Endothelial cell of umbilical vein (primary cell): ENCODE results near the gene HSPB6. TPM values are rescaled to one million over a fixed set of nuclear protein-coding genes. Genes with fewer than 3 reads are reported as not detected.

Experiments used
- BruUV-seq: library from RNA; stranded (reverse); fragments of 400-500 nt; replicated peaks from 2 replicates; lab custom pipeline; 2021; lab: Mats Ljungman, UMichigan
- CTCF ChIA-PET: fragments of 300-600, 350-600 bp; sonication (Branson Sonifier 250); formaldehyde crosslinking; loops from one replicate; lab custom pipeline; 2021; ENCODE audit warnings: antibody characterized with exemption, inconsistent platforms; lab: Charles Lee
- POLR2A ChIA-PET: fragments of 300-600, 350-600 bp; sonication (Branson Sonifier 250); formaldehyde crosslinking; loops from one replicate; lab custom pipeline; 2021; ENCODE audit warnings: antibody characterized with exemption, inconsistent platforms; lab: Charles Lee
- DNase-seq: peaks from one replicate; pipeline ENCODE4 v3.0.0-alpha.2; 2011; ENCODE audit warnings: low read depth, low spot score
- FAIRE-seq: peaks from 2 replicates; lab custom pipeline; 2011; peaks lifted over from hg19 to GRCh38; lab: Jason Lieb, UNC
- H2AFZ ChIP-seq: 2 replicates; pipeline ENCODE4 v1.6.0; 2012; ENCODE audit warnings: low read depth, low read length, control low read depth, inconsistent platforms
- H3K27ac ChIP-seq: 2 replicates; pipeline ENCODE4 v1.5.1; 2011; ENCODE audit warnings: low read depth, mild to moderate bottlenecking, control low read depth, low read length, moderate library complexity; ENCODE audit not compliant: insufficient read depth
- H3K27me3 ChIP-seq, 2 experiments: 2 replicates each; pipeline versions ENCODE4 v1.6.0 to v1.6.1; 2011; ENCODE audit warnings: low read length in 2 of 2, mixed read lengths in 1 of 2; ENCODE audit not compliant: control insufficient read depth in 2 of 2, insufficient read depth in 2 of 2
- H3K36me3 ChIP-seq, 2 experiments: 2 replicates in 1 of 2; 3 replicates in 1 of 2; pipeline ENCODE4 v1.5.1; 2011; ENCODE audit warnings: low read length in 2 of 2, mild to moderate bottlenecking in 1 of 2, moderate library complexity in 1 of 2; ENCODE audit not compliant: control insufficient read depth in 2 of 2, insufficient read depth in 2 of 2; ENCODE audit errors: extremely low read depth in 1 of 2
- H3K4me1 ChIP-seq: 3 replicates; pipeline ENCODE4 v1.5.1; 2011; ENCODE audit warnings: mild to moderate bottlenecking, low read length; ENCODE audit not compliant: control insufficient read depth, insufficient read depth; ENCODE audit errors: extremely low read depth
- H3K4me2 ChIP-seq: 2 replicates; pipeline ENCODE4 v1.6.1; 2011; ENCODE audit warnings: low read length, control low read depth, mixed read lengths; ENCODE audit not compliant: insufficient read depth
- H3K4me3 ChIP-seq, 3 experiments: fragments of 200-600 bp in 1 of 3; sonication (generic), shearing (Covaris generic) in 1 of 3; replicated peaks in 1 of 3; 2 replicates each; pipeline ENCODE4 v1.5.1; 2011 to 2016; ENCODE audit warnings: control low read depth in 3 of 3, low read length in 3 of 3, mild to moderate bottlenecking in 2 of 3, inconsistent platforms in 1 of 3, low read depth in 1 of 3, moderate library complexity in 1 of 3; ENCODE audit not compliant: insufficient read depth in 1 of 3
- H3K79me2 ChIP-seq: 2 replicates; pipeline ENCODE4 v1.6.0; 2012; ENCODE audit warnings: low read length, inconsistent platforms; ENCODE audit not compliant: control insufficient read depth, insufficient read depth
- H3K9ac ChIP-seq: replicated peaks from 2 replicates; pipeline ENCODE3; 2011; ENCODE audit warnings: low read length, control low read depth; ENCODE audit not compliant: insufficient read depth; ENCODE audit errors: extremely low read depth
- H3K9me1 ChIP-seq: replicated peaks from 3 replicates; pipeline ENCODE4 v1.6.0; 2011; ENCODE audit warnings: mild to moderate bottlenecking, low read length; ENCODE audit not compliant: control insufficient read depth, insufficient read depth; ENCODE audit errors: extremely low read depth
- H3K9me3 ChIP-seq: replicated peaks from 2 replicates; pipeline ENCODE4 v1.5.1; 2012; ENCODE audit warnings: low read length, inconsistent platforms; ENCODE audit not compliant: control insufficient read depth, insufficient read depth
- H4K20me1 ChIP-seq: replicated peaks from 2 replicates; pipeline ENCODE3; 2011; ENCODE audit warnings: mild to moderate bottlenecking, low read length; ENCODE audit not compliant: control insufficient read depth, insufficient read depth; ENCODE audit errors: extremely low read depth
- CTCF ChIP-seq, 2 donors: IDR thresholded peaks; 1 replicate in 1 of 2; 2 replicates in 1 of 2; pipeline ENCODE4 v1.5.1; 2011; ENCODE audit warnings: low read length in 2 of 2, mild to moderate bottlenecking in 2 of 2, moderate library complexity in 2 of 2, control low read depth in 1 of 2, inconsistent platforms in 1 of 2, low read depth in 1 of 2; ENCODE audit not compliant: insufficient read depth in 1 of 2; ENCODE audit errors: extremely low read depth in 1 of 2
- EZH2 ChIP-seq: IDR thresholded peaks from 2 replicates; pipeline ENCODE4 v1.6.1; 2012; ENCODE audit warnings: borderline replicate concordance, low read depth, mild to moderate bottlenecking, moderate library complexity, low read length, inconsistent platforms; ENCODE audit not compliant: severe bottlenecking
- FOS ChIP-seq: IDR thresholded peaks from 2 replicates; pipeline ENCODE4 v1.6.1; 2011; ENCODE audit warnings: mild to moderate bottlenecking, low read length, moderate library complexity, borderline replicate concordance; ENCODE audit not compliant: insufficient read depth
- GATA2 ChIP-seq: IDR thresholded peaks from 2 replicates; pipeline ENCODE4 v1.7.0; 2011; ENCODE audit warnings: low read depth, mild to moderate bottlenecking, moderate library complexity, mixed read lengths, low read length; ENCODE audit not compliant: insufficient read length, insufficient read depth
- JUN ChIP-seq: IDR thresholded peaks from 2 replicates; pipeline ENCODE4 v1.6.1; 2011; ENCODE audit warnings: borderline replicate concordance, low read depth; ENCODE audit not compliant: insufficient read length, insufficient read depth
- MAX ChIP-seq: IDR thresholded peaks from 2 replicates; pipeline ENCODE4 v1.6.1; 2011; ENCODE audit not compliant: insufficient read depth, insufficient read length
- MYC ChIP-seq: IDR thresholded peaks from one replicate; pipeline ENCODE4 v1.6.1; 2011; ENCODE audit warnings: mild to moderate bottlenecking, low read depth, low read length
- POLR2A ChIP-seq: IDR thresholded peaks from 2 replicates; pipeline ENCODE4 v1.6.1; 2012; ENCODE audit warnings: low read depth, mild to moderate bottlenecking, control low read depth, low read length
- POLR2AphosphoS5 ChIP-seq: IDR thresholded peaks from 2 replicates; pipeline ENCODE4 v1.6.1; 2012; ENCODE audit warnings: low read depth, mild to moderate bottlenecking, control low read depth, low read length, moderate library complexity; ENCODE audit not compliant: insufficient read depth
- dilution Hi-C: fragments of 300-500 bp; cut with MboI; formaldehyde crosslinking; loops from one replicate; pipeline ENCODE4 v1.15.0; 2019; ENCODE audit warnings: low sequenced_read_pairs; ENCODE audit not compliant: extremely low pct_ligation_motif_present
- intact Hi-C: fragments of 100-400 bp; cut with micrococcal nuclease; formaldehyde crosslinking; loops from one replicate; pipeline ENCODE4 v1.10.0; 2022
- polyA plus RNA-seq, 4 experiments: library from polyadenylated mRNA; depleted of rRNA in 3 of 4; stranded (reverse) in 3 of 4; unstranded in 1 of 4; fragments of >200 nt; gene quantifications; 2 replicates each; pipeline versions ENCODE4 v1.2.1 to v1.2.3, GENCODE V29; 2011 to 2012; ENCODE audit warnings: missing spikeins in 1 of 4
- total RNA-seq: library from RNA; stranded (reverse); gene quantifications from 2 replicates; pipeline ENCODE4 v1.2.3, GENCODE V29; 2021

HSPB6 gene
- total and polyA plus RNA-seq, 2 donors (not counting 3 experiments of a cell fraction or from before 2014, with no cell fraction given), result 3.4 to 6.2 TPM

- BruUV-seq, result no TSS peak
- H3K4me1 ChIP-seq, result peaks cover 4% of the 10 kb centered on the region
- H2AFZ ChIP-seq, result peak overlapping the region; percentile 48
- H3K27me3 ChIP-seq, result no peaks in the 10 kb centered on the region
- H3K4me2 ChIP-seq, result peak overlapping the region; percentile 72
- no peak overlapping the region for H3K27ac ChIP-seq
- ChIA-PET CTCF (no interaction called here), POLR2A (no interaction called here)
- peak overlapping the region in 1 of 3 experiments; percentile 63 for H3K4me3 ChIP-seq
- FAIRE-seq (no peak), DNase-seq (no peak)
- H3K9me1 ChIP-seq, result no peaks in the 10 kb centered on the region
- no peaks in the 10 kb centered on the region for H3K79me2 ChIP-seq
- H3K9me3 ChIP-seq, result no peaks in the 10 kb centered on the region
- no peak for TF ChIP-seq GATA2
- no peak for TF ChIP-seq POLR2A
- no peak for TF ChIP-seq MAX
- no peak for TF ChIP-seq JUN
- TF ChIP-seq POLR2AphosphoS5, result no peak
- no peak for TF ChIP-seq EZH2
- no peak for TF ChIP-seq FOS
- no peak for TF ChIP-seq CTCF (IDR thresholded peaks at IDR 0.05; ENCODE audit: extremely low read depth in 1 of 2, insufficient read depth in 1 of 2, low read depth in 1 of 2, low read length in 2 of 2)
- TF ChIP-seq MYC, result no peak
- H3K36me3 ChIP-seq, result peaks cover 0 to 2% of the 10 kb centered on the region in 2 experiments
- dilution Hi-C loops (no loop called here), intact Hi-C loops (loop anchor here (1.0 kb wide), 2 partner anchors 16 to 157 kb away; partner anchors contain the start of gene PROSER3)
- H4K20me1 ChIP-seq, result no peaks in the 10 kb centered on the region
- H3K9ac ChIP-seq, result no peak overlapping the region
Observed at GRCh38 chr19:35774274-35775045, 17.6 kb upstream of the HSPB6 start.
